ENCODE results near the gene SCYL1.

The SCYL1 gene

DNA sequence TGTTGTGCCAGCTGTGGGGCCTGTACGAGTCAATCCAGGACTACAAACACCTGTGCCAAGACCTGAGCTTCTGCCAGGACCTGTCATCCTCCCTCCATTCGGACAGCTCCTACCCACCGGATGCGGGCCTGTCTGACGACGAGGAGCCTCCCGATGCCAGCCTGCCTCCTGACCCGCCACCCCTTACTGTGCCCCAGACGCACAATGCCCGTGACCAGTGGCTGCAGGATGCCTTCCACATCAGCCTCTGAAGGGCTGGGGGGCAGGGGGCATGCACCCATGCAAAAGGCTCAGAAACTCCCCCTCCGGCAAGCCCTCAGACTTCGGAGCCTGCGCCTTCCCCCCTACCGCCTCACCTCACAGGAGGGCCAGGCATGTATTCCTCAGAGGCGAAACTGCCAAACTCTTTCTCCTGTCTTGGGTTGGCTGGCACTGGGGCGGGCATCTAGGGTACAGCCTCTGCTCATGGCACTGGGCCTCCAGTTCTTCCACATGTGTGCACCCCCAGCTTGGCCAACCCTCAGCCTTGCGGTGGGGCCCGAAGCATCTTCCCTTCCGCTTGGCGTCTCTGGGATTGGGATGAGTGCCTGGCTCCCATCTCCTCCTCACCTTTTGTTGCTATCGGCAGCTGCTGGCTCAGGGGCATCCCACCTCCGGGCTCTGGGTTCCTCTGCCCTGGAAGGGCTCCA lies 48.7 kb downstream of the SCYL1 start:
- peak overlapping the region; percentile 89 for H3K4me3 ChIP-seq (ENCODE audit: low read depth, low read length)
- TF ChIP-seq CTCF (IDR thresholded peaks at IDR 0.05; ENCODE audit: insufficient read depth, low read length, missing control alignments), result no peak
- CTCF ChIA-PET, result interaction anchor here (0.7 to 16.3 kb wide), 18 partner anchors 9 to 244 kb away, joined by 3 to 207 read pairs (median 4); partner anchors contain the start of genes PCNX3 and SIPA1
- DNase-seq (ENCODE audit: low read depth, low spot score), result no peak
- POLR2A ChIA-PET, result interaction anchor here (1.0 to 4.6 kb wide), 4 partner anchors 14 to 48 kb away, joined by 3 to 28 read pairs (median 8); partner anchors contain the start of genes LTBP3 and SCYL1

DNA sequence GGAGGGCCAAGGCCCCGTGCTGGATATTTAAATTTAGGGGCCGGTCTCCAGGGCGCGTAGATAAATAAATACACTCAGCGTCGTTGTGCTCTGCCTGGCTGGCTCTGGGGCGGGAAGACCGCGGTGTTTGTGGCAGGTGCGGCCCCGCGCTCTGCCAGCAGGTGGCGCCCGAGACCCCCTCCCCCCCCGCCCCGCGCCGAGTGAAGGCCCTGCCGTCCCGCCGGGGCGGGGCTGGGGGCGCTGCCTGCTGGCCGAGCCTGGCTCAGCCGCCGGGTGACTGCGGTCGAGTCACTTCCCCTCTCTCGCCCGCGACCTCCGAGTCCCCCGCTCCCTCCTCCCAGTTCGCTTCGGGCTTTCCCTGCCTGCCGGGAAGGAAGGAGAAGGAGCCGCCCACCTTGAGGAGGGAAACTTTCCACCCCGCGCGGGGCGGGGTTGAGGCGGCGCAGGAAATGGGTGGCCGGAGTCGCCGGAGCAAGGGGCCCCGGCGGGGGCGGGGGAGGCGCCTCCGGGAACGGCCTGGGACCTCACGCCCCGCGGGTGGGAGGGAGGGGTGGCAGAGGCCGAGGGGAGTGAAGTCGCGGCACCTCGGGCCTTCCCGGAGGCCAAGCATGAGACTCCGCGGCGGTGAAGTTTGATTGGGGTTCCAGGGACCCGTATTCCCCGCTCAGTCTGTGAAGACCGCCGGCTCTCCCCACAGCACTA lies 49.4 kb downstream of the SCYL1 start:
- H3K4me3 ChIP-seq (ENCODE audit: low read depth, low read length), result peak overlapping the region; percentile 89
- ChIA-PET POLR2A (interaction anchor here (1.1 to 4.6 kb wide), 2 partner anchors 34 to 49 kb away, joined by 3 to 28 read pairs; partner anchors contain the start of gene SCYL1), CTCF (interaction anchor here (1.0 to 16.3 kb wide), 10 partner anchors 12 to 43 kb away, joined by 3 to 207 read pairs (median 22); no protein-coding TSS in a partner anchor)
- DNase-seq (ENCODE audit: low read depth, low spot score), result peak; percentile 54
- TF ChIP-seq CTCF (IDR thresholded peaks at IDR 0.05; ENCODE audit: insufficient read depth, low read length, missing control alignments), result peak; percentile 54

DNA sequence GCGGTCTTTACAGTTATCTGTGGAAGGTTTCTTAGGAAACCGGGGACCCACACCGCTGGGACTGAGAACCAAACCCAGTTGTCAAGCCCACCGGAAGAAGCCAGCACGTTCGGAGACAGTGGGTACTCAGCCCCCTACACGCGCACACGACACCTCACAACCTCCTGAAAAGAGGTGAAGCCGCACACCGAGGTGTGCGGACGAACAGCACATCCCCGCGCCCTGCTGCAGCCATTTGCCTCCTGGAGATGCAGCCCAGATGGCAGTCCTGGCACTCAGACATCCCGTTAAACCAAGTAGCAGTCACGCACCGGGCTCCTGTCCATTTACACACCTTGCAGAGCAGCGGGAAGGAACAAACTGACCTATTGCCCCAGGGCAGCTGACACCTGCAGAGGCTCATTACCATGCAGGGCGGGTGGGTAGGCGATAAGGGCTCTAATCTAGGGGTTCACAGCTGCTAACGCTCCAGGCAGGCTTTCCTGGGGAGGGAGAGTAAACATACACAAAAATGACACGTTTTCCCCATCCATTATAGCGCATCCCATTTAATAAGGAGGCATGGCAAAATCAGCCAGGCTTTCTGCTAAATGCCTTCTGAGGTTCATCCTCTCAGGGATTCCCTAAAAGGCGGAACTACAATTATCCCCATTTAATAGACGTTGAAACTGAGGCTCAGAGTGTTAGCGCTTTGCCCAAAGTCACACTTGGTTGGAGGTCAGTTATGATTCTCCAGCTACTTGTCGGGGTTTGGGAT lies 50.1 kb downstream of the SCYL1 start:
- no peak for DNase-seq (ENCODE audit: low read depth, low spot score)
- TF ChIP-seq CTCF (IDR thresholded peaks at IDR 0.05; ENCODE audit: insufficient read depth, low read length, missing control alignments), result no peak
- CTCF ChIA-PET, result interaction anchor here (1.0 to 5.3 kb wide), 6 partner anchors 11 to 34 kb away, joined by 3 to 60 read pairs (median 22); partner anchors contain the start of gene KCNK7
- POLR2A ChIA-PET, result interaction anchor here (1.1 kb wide), 1 partner anchor 78 kb away, joined by 4 read pairs; no protein-coding TSS in a partner anchor
- peak overlapping the region; percentile 68 for H3K4me3 ChIP-seq (ENCODE audit: low read depth, low read length)

- no peak for TF ChIP-seq CTCF (IDR thresholded peaks at IDR 0.05; ENCODE audit: insufficient read depth, low read length, missing control alignments)
- no peak for DNase-seq (ENCODE audit: low read depth, low spot score)
- POLR2A ChIA-PET, result interaction anchor here (0.6 to 2.8 kb wide), 7 partner anchors 11 to 153 kb away, joined by 3 to 18 read pairs (median 4); partner anchors contain the start of gene NEAT1
- CTCF ChIA-PET, result interaction anchor here (1.0 to 5.3 kb wide), 6 partner anchors 11 to 34 kb away, joined by 3 to 60 read pairs (median 22); partner anchors contain the start of gene KCNK7
- peak within 1 kb of the TSS; percentile 68 for H3K4me3 ChIP-seq (ENCODE audit: low read depth, low read length)
Measured at GRCh38 chr11:65575568-65576231, 50.8 kb downstream of the SCYL1 start, which contains the start of gene EHBP1L1. Gene EHBP1L1, plus strand, starts transcription at chr11:65576053. Its CDS starts 250 bp downstream, at chr11:65576303.

- ChIA-PET POLR2A (interaction anchor here (0.7 to 2.8 kb wide), 7 partner anchors 11 to 153 kb away, joined by 3 to 18 read pairs (median 4); partner anchors contain the start of genes NEAT1 and SIPA1), CTCF (interaction anchor here (1.0 to 5.3 kb wide), 7 partner anchors 10 to 46 kb away, joined by 3 to 60 read pairs (median 9); partner anchors contain the start of gene KCNK7)
- peak overlapping the region; percentile 68 for H3K4me3 ChIP-seq (ENCODE audit: low read depth, low read length)
- TF ChIP-seq CTCF (IDR thresholded peaks at IDR 0.05; ENCODE audit: insufficient read depth, low read length, missing control alignments), result no peak
- no peak for DNase-seq (ENCODE audit: low read depth, low spot score)
Measured at GRCh38 chr11:65576232-65576866, 51.5 kb downstream of the SCYL1 start.
